GM23248 (cell line): ENCODE data around the gene EIF5B. TPM values are rescaled to one million over a fixed set of nuclear protein-coding genes. Genes with fewer than 3 reads are reported as not detected.
A peak's percentile ranks its signal among the peaks of the same experiment; 100 is the strongest.
"Not testable (repeated sequence)": the region's sequence is repeated elsewhere in the genome, so short reads cannot be mapped to it uniquely, and the experiment has no call there.

ENCODE experiments used
- DNase-seq: peaks from one replicate; pipeline ENCODE4 v3.0.0-alpha.2; 2015
- H2AFZ ChIP-seq: fragments of 200-600 bp; sonication (generic); 2 replicates; pipeline ENCODE4 v1.6.1; 2016; ENCODE audit warnings: antibody characterized with exemption
- H3F3A ChIP-seq: fragments of 200-600 bp; sonication (generic); 2 replicates; pipeline ENCODE4 v1.6.1; 2016; ENCODE audit warnings: mild to moderate bottlenecking, antibody characterized with exemption, mixed run types; ENCODE audit not compliant: insufficient read depth
- H3K27ac ChIP-seq: fragments of 200-600 bp; sonication (generic); 2 replicates; pipeline ENCODE4 v1.5.1; 2016; ENCODE audit warnings: mild to moderate bottlenecking
- H3K27me3 ChIP-seq: fragments of 200-600 bp; sonication (generic); replicated peaks from 2 replicates; pipeline ENCODE4 v1.6.1; 2016; ENCODE audit warnings: mild to moderate bottlenecking; ENCODE audit not compliant: insufficient read depth
- H3K36me3 ChIP-seq: fragments of 200-600 bp; sonication (generic); 2 replicates; pipeline ENCODE4 v1.6.1; 2016; ENCODE audit warnings: low read depth, mild to moderate bottlenecking
- H3K4me1 ChIP-seq: fragments of 200-600 bp; sonication (generic); 2 replicates; pipeline ENCODE4 v1.6.1; 2016; ENCODE audit warnings: mild to moderate bottlenecking; ENCODE audit not compliant: insufficient read depth
- H3K4me2 ChIP-seq: fragments of 200-600 bp; sonication (generic); one replicate; pipeline ENCODE4 v1.6.1; 2016; ENCODE audit warnings: mild to moderate bottlenecking; ENCODE audit not compliant: unreplicated experiment
- H3K4me3 ChIP-seq: fragments of 200-600 bp; sonication (generic); 2 replicates; pipeline ENCODE4 v1.5.1; 2016; ENCODE audit warnings: mild to moderate bottlenecking
- H3K79me2 ChIP-seq: fragments of 200-600 bp; sonication (generic); 2 replicates; pipeline ENCODE4 v1.6.1; 2016; ENCODE audit warnings: mild to moderate bottlenecking; ENCODE audit not compliant: insufficient read depth
- H3K9ac ChIP-seq: fragments of 200-600 bp; sonication (generic); 2 replicates; pipeline ENCODE4 v1.6.1; 2016; ENCODE audit warnings: mild to moderate bottlenecking
- H3K9me2 ChIP-seq: fragments of 200-600 bp; sonication (generic); 2 replicates; pipeline ENCODE4 v1.6.1; 2016; ENCODE audit warnings: mixed run types, mild to moderate bottlenecking, moderate library complexity; ENCODE audit not compliant: insufficient read depth
- H3K9me3 ChIP-seq: fragments of 200-600 bp; sonication (generic); one replicate; pipeline ENCODE4 v1.6.1; 2017; ENCODE audit warnings: low read depth
- H4K20me1 ChIP-seq: fragments of 200-600 bp; sonication (generic); 2 replicates; pipeline ENCODE4 v1.6.0; 2016; ENCODE audit not compliant: insufficient read depth
- EZH2 ChIP-seq: fragments of 200-600 bp; sonication (generic); IDR thresholded peaks from 2 replicates; pipeline ENCODE4 v1.6.1; 2018; ENCODE audit warnings: antibody characterized with exemption, mild to moderate bottlenecking; ENCODE audit not compliant: insufficient read depth, poor library complexity, severe bottlenecking
- EZH2phosphoT487 ChIP-seq: fragments of 200-600 bp; sonication (generic); IDR thresholded peaks from 2 replicates; pipeline ENCODE4 v1.6.1; 2018; ENCODE audit warnings: antibody characterized with exemption, moderate library complexity, mild to moderate bottlenecking, low read depth; ENCODE audit not compliant: insufficient read depth
- WGBS, 2 experiments: methylation state at CpG; one replicate each; pipeline ENCODE4 v1.1.6; 2015 to 2017; ENCODE audit warnings: low lambda C conversion rate in 2 of 2, low coverage in 1 of 2; ENCODE audit errors: missing lambda C conversion rate in 2 of 2; 5-methylcytosine and 5-hydroxymethylcytosine counted together
- in situ Hi-C: fragments of 300-500 bp; cut with MboI; formaldehyde crosslinking; loops from 2 replicates; pipeline ENCODE4 v1.15.0; 2020
- polyA plus RNA-seq: library from polyadenylated mRNA; unstranded; fragments of >200 nt; fragmentation: Nextera tagmentation; extraction: Ambion mirVana; gene quantifications from 2 replicates; pipeline ENCODE4 v1.2.1, GENCODE V29; 2016
- total RNA-seq: library from RNA; depleted of rRNA; stranded (reverse); fragments of >200 nt; shearing (Covaris generic); gene quantifications from 2 replicates; pipeline ENCODE4 v1.2.3, GENCODE V29; 2014

Gene EIF5B
- total and polyA plus RNA-seq, 2 experiments from 2014 or later, result 19.5 to 27.7 TPM

DNA sequence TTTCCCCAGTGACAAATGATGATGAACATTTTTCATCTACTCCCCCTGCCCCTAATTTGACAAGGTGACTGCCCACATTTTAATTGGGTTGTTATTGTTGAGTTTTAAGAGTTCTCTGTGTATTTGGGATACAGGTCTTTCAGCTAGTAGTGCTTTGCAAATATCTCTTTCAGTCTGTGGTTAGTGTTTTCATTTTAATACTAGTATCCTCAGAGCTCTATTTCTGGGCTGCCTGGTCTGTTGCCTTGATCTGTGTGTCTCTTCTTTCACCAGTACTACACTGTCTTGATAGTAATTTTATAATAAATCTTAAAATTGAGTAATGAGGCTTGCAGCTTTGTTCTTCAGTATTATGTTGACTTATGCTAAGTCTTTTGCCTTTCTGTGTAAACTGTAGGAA lies 19.7 kb downstream of the EIF5B start:
- in situ Hi-C loops, result no loop called here
- H3K4me2 ChIP-seq, result no peak overlapping the region
- H3K4me1 ChIP-seq, result peaks cover 13% of the 10 kb centered on the region; the same call in 1 of the 2 replicates
- H3K79me2 ChIP-seq, result peaks cover 100% of the 10 kb centered on the region
- H3F3A ChIP-seq, result 0 out of 2 replicates have a peak, but pooled peaks cover 4% of the 10 kb centered on the region
- H3K9ac ChIP-seq, result no peak overlapping the region
- H3K4me3 ChIP-seq, result no peak overlapping the region
- H3K9me2 ChIP-seq, result no peaks in the 10 kb centered on the region
- no peak for DNase-seq
- H3K36me3 ChIP-seq, result 0 out of 2 replicates have a peak, but pooled peaks cover 6% of the 10 kb centered on the region
- H4K20me1 ChIP-seq, result peaks cover 11% of the 10 kb centered on the region; the same call in 1 of the 2 replicates
- TF ChIP-seq EZH2phosphoT487, result no peak
- TF ChIP-seq EZH2, result no peak
- no peaks in the 10 kb centered on the region for H3K9me3 ChIP-seq
- H3K27me3 ChIP-seq, result no peaks in the 10 kb centered on the region
- no peak overlapping the region for H2AFZ ChIP-seq
- no peak overlapping the region for H3K27ac ChIP-seq

DNA sequence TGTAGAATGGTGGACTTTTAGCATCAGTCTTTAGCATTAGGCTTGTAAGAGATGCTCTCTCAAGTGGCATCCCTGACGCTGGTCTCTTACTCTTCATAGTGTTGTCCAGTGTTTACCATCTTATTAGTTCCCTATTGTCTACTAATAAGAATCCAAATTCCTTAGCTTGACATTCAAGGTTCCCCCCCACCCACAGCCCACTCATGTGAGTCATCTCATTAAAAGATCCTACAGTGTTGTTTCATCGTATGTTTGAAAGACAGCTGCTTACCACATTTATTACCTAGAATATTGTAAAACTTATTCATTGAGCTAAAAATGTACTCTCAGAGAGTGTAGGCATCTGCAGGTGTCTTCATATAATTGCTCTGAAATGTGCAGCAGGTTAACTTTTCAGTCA lies 28.5 kb downstream of the EIF5B start:
- Histone ChIP-seq H4K20me1 (no peaks in the 10 kb centered on the region), H3K9ac (no peak overlapping the region), H3K27me3 (no peaks in the 10 kb centered on the region), H3K9me3 (no peaks in the 10 kb centered on the region), H3K79me2 (peaks cover 35% of the 10 kb centered on the region), H3K9me2 (no peaks in the 10 kb centered on the region), H3F3A (no peaks in the 10 kb centered on the region), H3K36me3 (peaks cover 77% of the 10 kb centered on the region), H3K4me2 (no peak overlapping the region), H3K27ac (no peak overlapping the region), H3K4me3 (no peak overlapping the region), H3K4me1 (no peaks in the 10 kb centered on the region), H2AFZ (no peak overlapping the region)
- TF ChIP-seq EZH2 (no peak), EZH2phosphoT487 (no peak)
- in situ Hi-C loops, result no loop called here
- 18 to 41% methylated on average over 2 of the region's 2 CpGs for WGBS, 2 experiments
- peak; percentile 5 for DNase-seq

DNA sequence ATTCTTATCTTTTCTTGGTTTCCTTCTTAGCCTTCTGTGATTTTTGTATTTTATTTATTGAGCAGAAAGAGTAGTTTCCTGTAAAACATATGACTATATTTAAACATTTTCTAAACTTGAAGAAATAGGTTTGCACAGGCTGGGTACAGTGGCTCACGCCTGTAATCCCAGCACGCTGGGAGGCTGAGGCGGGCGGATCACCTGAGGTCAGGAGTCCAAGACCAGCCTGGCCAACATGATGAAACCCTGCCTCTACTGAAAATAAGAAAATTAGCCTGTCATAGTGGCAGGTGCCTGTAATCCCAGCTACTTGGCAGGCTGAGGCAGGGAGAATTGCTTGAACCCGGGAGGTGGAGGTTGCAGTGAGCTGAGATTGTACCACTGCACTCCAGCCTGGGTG lies 31.7 kb downstream of the EIF5B start:
- not testable (repeated sequence) for H3K4me1 ChIP-seq

DNA sequence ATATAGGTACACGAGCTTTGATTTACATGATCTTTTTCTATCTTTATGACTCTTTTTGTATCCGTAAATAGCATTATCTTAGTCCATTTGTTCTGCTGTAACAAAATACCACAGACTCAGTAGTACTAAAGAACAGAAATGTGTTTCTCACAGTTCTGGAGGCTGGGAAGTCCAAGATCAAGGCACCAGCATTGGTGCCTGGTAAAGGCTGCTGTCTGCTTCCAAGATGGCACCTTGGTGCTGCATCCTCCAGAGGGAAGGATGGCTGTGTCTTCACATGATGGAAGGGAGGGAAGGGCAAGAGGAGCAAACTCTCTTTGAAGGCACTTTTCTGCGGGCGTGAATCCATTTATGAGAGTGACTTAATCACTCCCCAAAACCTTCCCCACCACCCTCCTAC lies 36.0 kb downstream of the EIF5B start:
- Histone ChIP-seq H3K9me2 (no peaks in the 10 kb centered on the region), H3K4me1 (no peaks in the 10 kb centered on the region), H3K36me3 (peaks cover 79% of the 10 kb centered on the region), H3K4me3 (no peak overlapping the region), H3K27ac (no peak overlapping the region), H3K27me3 (no peaks in the 10 kb centered on the region), H3F3A (no peaks in the 10 kb centered on the region), H3K4me2 (no peak overlapping the region), H3K79me2 (0 out of 2 replicates have a peak, but pooled peaks cover 4% of the 10 kb centered on the region), H3K9ac (no peak overlapping the region), H4K20me1 (no peaks in the 10 kb centered on the region), H2AFZ (no peak overlapping the region), H3K9me3 (no peaks in the 10 kb centered on the region)
- 93 to 96% methylated on average over 4 of the region's 4 CpGs for WGBS, 2 experiments
- in situ Hi-C loops, result no loop called here
- DNase-seq, result no peak
- TF ChIP-seq EZH2 (no peak), EZH2phosphoT487 (no peak)

More for the DNA sequence above, 31.7 kb downstream of the EIF5B start:
- H4K20me1 ChIP-seq, H3K9ac ChIP-seq, DNase-seq, H3F3A ChIP-seq, H3K9me2 ChIP-seq, H3K4me3 ChIP-seq, H3K27me3 ChIP-seq, H2AFZ ChIP-seq, in situ Hi-C loops, H3K9me3 ChIP-seq, H3K79me2 ChIP-seq, H3K4me2 ChIP-seq, H3K27ac ChIP-seq: not testable (repeated sequence)
- 98 to 99% methylated on average over 5 of the region's 5 CpGs for WGBS, 2 experiments
- peaks cover 87% of the 10 kb centered on the region for H3K36me3 ChIP-seq

DNA sequence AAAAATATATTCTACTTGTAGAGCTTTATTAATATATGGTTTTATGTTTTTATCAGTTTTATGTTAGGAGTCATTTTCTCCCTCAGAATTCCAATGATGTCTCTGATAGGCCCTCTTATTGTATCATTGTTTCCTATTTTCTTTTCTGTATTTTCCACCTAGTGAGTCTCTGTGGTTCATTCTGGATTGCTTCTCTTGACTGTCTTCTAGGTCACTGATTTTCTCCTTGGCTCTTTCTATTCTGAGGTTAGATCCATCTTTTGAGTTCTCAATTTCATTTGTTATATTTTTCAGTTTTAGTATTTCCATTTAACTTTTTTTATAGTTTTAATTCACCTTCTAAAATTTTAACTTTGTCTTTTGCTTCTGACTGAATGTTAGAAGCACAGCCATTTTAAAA lies 37.6 kb downstream of the EIF5B start:
- TF ChIP-seq EZH2, result no peak
- TF ChIP-seq EZH2phosphoT487, result no peak
- no peak for DNase-seq
- in situ Hi-C loops, result no loop called here
- no peaks in the 10 kb centered on the region for H3K9me3 ChIP-seq
- no peaks in the 10 kb centered on the region for H3K4me1 ChIP-seq
- H3K9ac ChIP-seq, result no peak overlapping the region
- H3K27me3 ChIP-seq, result no peaks in the 10 kb centered on the region
- H4K20me1 ChIP-seq, result no peaks in the 10 kb centered on the region
- peaks cover 9% of the 10 kb centered on the region; the same call in 1 of the 2 replicates for H3K79me2 ChIP-seq
- H3K4me3 ChIP-seq, result no peak overlapping the region
- no peak overlapping the region for H2AFZ ChIP-seq
- H3K27ac ChIP-seq, result no peak overlapping the region
- no peak overlapping the region for H3K4me2 ChIP-seq
- no peaks in the 10 kb centered on the region for H3F3A ChIP-seq
- no peaks in the 10 kb centered on the region for H3K9me2 ChIP-seq
- peaks cover 79% of the 10 kb centered on the region for H3K36me3 ChIP-seq
